GM21529 (cell line): Measurements from ENCODE around the gene TP53RK.

ENCODE experiments used
- ATAC-seq: cut with Tn5 transposase; IDR thresholded peaks from one replicate; pipeline ENCODE4 v1.9.1; 2021; ENCODE audit not compliant: unreplicated experiment

TP53RK gene

DNA sequence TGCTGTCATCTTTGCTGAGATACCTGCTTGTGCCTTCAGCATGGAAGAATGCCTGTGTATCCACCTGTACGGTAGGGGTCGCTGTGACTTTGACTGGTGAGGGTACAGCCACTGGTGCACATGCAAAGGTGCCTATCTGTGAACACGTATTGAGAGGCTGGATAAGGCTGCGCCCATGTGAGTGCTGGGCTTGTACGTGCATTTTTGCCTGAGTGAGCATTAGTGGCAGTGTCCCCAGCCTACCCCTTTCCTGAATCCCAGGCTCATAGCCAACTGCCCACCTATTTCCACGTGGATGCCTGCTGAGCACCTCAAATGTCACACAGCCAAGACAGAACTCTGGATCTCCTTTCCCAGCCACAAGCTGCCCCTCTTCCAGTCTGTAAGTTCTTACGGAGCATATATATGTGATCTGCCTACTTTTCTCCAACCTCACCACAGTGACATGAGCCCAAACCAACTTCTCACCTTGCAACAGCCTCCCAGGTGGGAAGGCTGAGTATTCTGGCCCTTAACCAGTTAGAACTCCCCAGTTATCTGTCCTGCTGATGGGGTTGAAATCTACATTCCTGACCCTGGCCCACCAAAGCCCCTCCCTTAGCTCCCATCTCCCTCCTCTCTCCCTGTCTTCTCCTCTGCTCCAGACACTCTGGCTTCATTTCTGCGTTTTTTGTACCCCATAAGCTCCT is 19.1 kb upstream of the TP53RK start:
- ATAC-seq: no peak

- no peak for ATAC-seq
These were observed 17.0 kb upstream of the TP53RK start for GRCh38 chr20:46706242-46706641.

GRCh38 chr20:46705378-46705729 is 16.1 kb upstream of the TP53RK start:
- no peak for ATAC-seq

GRCh38 chr20:46704714-46705377 is 15.6 kb upstream of the TP53RK start:
- ATAC-seq: no peak

DNA sequence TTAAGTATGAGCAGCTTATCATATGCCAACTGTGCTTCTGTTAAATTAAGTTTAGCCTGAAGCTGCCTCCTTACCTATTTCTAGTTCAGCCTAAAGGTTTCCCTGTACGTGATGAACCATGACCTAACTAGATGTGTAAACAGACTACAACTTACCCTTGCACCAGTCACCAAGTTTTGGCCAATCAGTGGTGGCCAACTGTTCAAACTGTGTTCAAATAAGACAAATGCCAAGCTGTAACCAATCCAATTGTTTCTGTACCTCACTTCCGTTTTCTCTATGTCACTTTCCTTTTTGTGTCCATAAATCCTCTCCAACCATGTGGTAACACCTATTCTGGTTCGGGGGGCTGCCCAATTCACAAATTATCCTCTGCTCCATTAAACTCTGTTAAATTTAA is 14.2 kb upstream of the TP53RK start:
- no peak for ATAC-seq

- ATAC-seq: no peak
These were observed 13.4 kb upstream of the TP53RK start for GRCh38 chr20:46702447-46703203.

DNA sequence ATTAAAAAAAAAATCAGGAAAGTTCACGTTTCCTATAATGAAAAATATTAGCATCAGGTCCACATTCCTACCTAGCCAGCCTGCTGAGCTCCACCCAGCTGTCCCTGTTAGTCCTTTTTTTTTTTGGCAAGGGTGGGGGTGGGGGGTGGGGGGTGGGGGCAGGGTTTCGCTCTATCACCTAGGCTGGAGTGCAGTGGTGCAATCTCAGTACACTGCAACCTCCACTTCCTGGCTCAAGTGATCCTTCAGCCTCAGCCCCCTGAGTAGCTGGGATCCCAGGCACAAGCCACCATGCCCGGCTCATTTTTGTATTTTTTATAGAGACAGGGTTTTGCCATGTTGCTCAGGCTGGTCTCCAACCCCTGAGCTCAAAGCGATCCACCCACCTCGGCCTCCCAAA is 12.7 kb upstream of the TP53RK start:
- ATAC-seq: no peak

DNA sequence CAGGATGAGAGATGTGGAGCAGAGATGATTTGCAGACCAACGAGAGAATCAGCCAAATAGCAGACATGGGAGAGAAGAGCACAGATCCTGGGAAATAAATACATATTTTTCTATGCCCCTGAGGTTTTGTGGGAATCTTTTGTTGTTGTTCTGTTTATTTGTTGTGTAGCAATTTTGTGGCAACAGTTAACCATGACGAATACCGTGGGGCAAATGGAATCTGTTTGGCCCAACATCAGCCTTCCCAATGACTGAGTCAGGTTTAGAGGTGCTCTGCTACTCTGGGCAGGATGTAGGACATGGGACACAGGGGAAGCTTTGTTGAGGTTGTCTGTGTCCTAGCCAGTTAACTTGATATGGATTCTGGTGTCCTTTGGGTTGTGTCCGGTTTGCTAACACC is 12.3 kb upstream of the TP53RK start:
- ATAC-seq: no peak

- no peak for ATAC-seq
These were observed 11.8 kb upstream of the TP53RK start for GRCh38 chr20:46701057-46701456.

DNA sequence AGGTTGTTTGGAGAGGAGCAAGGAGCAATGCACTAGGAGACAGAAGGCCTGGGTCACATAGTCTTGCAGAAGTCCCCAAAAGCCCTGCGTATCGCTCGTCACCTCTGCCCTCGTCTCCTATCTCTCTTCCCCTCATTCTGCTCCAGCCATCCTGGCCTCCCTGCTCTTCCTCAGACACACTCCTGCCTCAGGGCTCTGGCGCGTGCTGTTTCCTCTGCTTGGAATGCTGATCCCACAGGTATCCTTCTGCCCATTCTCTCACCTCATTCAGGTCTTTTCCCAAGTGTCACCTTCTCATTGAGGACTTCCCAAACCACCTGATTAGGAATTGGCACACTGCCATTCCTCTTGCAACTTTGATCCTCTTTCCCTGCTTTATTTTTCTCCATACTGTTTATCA is 11.2 kb upstream of the TP53RK start:
- no peak for ATAC-seq

DNA sequence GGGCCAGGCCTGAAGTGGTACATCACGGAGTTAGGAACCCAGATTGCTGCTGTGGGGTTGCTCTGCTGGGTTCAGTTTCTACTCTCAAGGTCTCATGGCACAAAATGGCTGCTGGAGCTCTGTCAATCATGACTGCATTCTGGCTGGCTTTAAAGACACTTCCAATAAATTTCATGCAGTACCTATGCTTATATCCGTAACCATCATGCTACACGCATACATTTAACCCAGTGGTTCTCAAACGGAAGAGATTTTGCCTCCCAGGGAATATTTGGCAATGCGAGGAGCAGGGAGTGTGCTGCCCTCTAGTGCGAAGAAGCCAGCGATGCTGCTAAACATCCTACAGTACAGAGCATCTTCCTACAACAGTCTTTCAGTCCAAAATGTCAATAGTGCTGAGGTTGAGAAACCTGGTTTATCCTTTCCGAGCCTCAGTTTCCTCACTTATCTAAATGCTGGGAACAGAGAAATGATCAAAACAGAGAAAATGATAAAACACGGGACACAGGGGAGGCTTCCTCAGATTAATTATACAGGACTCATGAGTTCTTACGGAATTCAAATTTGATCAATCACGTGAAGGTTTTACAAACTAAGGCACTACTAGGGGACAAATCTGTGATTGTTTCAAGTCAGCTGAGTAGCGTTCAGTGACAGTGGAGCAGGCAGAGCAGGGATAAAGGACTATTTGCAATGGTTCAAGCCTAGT is 10.6 kb upstream of the TP53RK start:
- ATAC-seq: no peak

DNA sequence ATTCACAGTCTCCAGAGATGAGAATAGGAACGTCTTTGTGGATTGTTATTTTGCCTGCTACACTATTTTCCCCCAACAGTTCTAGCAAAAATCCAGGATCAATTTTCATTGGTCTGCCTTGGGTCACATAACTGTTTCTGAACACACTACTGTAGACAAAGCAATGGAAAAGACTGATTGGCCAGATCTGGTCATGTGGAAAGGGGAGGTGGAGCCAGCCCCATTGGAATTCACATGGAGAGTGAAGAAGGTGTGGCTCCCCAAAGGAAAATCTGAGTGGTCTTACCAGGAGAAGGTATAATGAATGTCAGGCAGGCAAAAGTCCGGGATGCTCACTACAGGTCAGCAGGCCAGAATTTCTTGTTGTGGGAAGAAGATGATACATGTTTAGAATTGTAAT is 9.5 kb upstream of the TP53RK start:
- no peak for ATAC-seq

DNA sequence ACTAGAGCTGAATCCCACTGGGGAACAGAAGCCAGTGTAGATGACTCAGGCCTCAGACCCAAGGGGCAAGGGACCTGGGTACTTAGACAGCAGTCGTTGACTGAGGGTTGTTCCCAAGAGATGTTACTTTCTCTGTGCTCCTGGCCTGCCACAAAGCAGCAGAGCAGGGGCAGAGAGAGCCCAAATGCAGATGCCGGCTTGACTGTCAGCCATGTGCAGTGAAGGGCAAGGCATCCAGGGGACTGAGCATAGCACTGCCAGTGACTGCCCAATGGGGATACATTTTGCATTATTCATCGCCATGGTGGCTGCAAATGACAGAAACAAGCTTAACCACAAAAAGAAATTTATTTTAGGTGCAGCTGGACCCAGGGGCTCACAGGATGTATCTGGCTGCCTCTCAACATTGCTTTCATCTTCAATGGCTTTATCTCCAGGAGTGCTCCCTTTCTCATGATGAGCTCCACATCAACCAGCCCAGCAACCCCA is 7.6 kb upstream of the TP53RK start:
- ATAC-seq: no peak

DNA sequence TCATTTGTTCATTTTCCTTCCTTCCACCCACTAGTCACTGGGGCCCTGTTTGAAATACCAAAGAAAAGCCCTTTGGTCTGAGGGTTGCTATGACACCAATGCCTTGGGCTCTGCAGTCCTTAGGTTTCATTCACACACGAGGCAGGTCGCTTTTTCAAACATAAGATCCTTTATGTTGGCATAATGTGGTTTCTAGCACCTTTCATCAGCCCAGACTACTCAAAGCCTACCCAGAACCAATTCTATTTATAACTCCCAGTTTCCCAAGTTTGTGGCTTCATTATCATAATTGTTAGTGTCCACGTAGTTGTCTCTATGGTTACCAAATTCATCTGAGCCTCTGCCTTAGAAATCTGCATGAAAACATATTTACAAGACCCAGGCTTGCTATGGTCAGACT is 6.6 kb upstream of the TP53RK start:
- no peak for ATAC-seq

DNA sequence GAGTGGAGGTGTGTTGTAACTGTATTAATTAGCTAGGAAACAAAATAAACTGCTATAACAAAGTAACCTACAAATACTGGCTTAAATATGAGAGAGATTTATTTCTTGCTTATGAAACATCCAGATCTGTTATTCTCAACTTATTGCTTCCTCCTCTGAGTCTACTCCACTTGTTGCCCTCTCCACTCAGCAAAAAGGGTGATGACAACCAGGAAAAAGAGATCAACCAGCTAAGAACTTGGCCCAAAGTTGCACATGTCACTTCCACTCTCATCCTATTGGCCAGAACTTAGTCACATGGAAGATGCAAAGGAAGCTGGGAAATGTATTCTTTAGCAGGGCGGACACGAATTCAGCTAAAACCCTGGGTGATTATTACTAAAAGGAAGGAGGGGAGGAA is 5.2 kb upstream of the TP53RK start:
- no peak for ATAC-seq

- no peak for ATAC-seq
These were observed 2.0 kb upstream of the TP53RK start for GRCh38 chr20:46691196-46691595.

- ATAC-seq: no peak
These were observed 1.2 kb upstream of the TP53RK start for GRCh38 chr20:46690219-46691106.

DNA sequence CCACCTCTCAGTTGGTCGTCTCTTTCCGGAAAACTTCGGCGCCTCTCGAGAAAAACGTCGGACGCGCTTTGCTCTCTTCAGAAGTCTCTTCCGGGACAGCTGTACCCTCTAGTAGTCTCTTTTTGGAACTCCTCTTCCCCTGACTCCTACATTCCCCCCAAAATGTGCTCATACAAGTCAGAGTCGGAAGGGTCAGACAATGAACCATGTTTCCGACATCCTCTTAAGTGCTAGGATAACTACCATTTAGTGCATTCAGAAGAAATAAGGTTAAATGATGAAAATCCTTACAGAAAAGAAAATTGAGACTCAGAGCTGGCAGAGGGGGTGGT is 476 bp upstream of the TP53RK start:
- no peak for ATAC-seq

DNA sequence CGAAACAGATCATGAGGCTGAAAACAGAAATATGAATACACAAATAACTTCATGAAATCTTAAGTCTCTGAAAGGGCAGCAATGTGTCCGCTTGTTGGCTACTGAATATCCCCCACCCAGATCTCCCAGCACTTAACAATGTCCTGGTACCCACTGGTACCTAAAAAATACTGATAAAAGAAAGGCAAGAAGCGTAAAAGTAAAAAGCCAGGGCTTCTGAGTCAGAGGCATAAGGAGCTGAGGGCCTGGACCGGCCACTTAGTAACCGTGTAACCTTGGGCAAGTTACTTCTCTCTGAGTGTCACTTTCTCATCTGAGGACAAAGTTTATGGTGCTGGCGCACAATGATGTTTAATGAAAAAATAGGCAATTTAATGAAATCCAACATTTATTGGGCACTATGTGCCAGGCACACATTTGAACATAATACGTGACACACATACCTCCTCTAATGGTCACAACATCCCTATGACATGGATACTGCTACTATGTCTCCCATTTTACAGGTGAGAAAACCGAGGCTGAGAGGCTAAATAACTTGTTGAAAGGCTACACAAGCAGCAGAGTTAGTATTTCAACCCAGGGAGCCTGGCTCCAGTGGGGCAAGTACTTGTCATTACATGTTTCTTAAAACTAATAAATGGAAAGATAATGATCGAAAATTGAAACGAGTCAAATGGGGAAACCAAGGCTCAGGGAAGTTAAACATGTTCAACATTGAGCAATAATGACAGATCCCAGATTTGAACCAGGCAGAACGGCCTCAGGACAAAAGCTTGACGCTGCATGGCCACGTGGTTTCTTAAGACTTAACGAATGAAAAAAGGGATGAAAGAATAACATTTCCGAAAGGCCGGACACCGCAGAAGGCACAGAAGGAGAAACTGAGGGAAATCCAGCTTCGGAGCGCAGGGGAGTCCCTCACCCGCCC is 828 bp downstream of the TP53RK start:
- no peak for ATAC-seq
